Measurements from ENCODE around the gene DNAJC11.
A peak's percentile ranks its signal among the peaks of the same experiment; 100 is the strongest.
"Not testable (repeated sequence)": the region's sequence is repeated elsewhere in the genome, so short reads cannot be mapped to it uniquely, and the experiment has no call there.

Gene DNAJC11

DNA sequence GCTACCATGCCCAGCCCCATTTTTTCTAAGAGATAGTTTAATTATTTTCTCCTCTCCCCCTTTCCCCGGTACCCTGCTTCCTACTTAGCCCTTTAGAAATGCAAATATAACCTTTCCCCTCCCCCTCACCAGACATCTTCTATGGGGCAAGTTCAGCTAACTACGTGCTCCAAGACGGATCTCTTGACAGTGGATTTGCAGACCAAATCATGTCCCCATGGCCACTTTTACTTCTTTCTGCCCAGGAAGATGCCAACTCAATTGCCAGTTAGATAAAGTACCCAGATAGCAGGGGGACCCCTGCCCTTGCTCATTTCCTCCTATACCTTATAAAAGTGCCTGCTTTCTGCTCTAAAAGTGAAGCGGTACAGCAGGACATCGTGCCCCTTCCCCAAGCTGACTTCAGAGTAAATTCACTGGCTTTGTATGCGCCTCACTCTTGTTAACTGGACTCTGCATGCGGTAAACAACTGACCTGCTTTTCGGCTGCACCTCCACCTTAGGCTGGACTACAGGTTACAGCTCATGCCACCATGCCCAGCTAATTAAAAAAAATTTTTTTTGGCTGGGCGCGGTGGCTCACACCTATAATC, 7.4 kb downstream of the DNAJC11 start:
- no peak for DNase-seq

DNA sequence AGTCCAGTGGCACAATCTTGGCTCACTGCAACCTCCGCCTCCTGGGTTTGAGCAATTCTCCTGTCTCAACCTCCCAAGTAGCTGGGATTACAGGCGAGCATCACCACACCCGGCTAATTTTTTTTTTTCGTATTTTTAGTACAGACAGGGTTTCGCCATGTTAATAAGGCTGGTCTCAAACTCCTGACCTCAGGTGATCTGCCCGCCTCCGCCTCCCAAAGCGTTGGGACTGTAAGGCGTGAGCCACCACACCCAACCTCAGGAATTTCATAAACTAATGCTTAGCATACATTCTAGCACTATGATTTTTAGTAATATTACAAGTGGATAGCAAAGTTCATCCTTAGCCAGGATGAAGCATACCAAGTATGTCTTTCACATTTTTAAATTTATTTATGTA, 8.7 kb downstream of the DNAJC11 start:
- DNase-seq, result no peak

DNA sequence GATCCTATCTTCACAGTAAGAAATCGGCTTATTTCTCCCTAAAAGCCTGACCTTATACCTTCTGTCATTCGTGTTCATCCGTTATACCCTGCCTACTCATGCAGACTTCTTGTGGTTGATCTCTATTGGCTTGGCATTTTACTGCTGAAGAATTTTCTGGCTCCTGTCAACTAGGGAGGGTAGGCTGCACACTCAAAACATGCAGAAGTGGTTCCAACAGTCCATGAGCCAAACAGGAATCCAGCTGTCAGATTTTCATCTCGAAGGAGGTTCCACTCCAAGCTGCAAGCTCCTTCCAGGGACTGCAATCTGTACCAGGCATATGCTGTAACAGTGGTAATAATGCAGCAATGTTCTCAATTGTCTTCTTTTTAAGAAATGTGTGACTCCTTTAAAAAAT, 10.1 kb downstream of the DNAJC11 start:
- DNase-seq, result no peak

DNA sequence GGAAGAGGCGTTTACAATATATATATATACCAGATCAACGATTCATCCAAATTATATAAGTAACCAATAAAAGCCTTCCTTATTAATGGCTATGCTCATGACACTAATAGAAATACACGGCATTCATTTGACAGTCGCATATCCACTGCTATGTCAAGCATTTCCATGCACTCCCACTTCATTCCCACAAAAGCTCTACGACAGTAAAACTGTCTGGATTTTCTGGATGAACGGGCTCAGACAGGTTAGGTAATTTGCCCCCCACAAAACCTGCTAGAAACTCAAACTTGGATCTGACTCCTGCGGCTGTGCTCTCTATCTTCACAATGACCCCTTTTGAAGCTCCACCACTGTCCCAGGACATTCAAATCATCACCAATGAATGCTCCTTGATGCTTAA, 11.4 kb downstream of the DNAJC11 start:
- DNase-seq, result no peak

DNA sequence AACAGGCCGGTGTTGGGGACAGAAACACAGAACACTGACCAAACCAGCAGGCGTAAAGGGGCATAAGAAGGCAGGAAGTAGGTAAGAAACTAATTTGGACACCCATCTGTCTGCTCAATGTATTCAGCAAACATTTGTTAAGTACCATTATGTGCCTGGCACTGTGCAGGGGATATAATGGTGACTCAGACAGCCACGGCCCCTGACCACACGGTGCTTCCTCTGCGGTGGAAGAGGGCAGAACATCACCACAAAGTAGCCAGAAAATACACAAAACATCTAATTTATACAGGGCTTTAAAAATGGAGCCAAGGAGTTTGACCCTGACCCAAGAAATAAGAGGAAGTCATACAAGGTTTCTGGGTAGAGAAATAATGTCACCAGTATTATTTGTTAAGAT, 12.9 kb downstream of the DNAJC11 start:
- no peak for DNase-seq

DNA sequence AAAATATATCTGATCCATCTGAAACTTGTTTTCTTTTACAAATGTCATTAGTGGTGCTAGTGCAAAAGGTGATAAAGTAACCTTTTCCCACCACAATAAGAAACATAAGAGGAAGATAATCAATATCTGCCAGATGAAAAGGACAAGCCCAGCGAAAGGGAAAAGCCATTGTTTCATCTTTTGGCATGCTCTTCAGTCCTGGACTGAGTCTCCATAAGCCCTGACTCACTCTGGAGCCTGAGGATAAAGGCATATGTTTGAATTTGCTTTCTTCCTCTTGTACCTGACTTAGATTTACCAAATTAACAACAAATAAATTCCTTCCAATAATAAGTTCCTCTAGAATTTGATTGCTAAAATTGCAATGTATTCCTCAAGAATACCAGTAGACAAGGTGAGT, 13.6 kb downstream of the DNAJC11 start:
- no peak for DNase-seq

DNA sequence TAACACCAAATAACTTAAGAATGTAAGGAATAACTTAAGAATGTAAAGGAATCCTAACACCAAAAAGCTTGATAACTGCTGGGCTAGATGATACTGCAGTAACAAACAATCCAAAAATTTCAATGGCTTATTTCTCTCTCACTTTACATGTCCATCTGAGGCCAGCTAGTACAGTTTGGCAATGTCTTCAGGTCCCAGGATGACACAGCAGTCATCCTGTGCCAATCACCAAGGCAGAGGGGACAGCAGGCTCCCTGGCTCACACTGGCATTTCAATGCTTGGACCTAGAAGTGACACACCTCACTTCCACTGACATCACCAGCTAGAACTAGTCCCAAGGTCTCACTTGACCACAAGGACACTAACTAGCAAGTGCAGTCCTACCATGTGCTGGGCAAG, 15.3 kb downstream of the DNAJC11 start:
- DNase-seq, result no peak

DNA sequence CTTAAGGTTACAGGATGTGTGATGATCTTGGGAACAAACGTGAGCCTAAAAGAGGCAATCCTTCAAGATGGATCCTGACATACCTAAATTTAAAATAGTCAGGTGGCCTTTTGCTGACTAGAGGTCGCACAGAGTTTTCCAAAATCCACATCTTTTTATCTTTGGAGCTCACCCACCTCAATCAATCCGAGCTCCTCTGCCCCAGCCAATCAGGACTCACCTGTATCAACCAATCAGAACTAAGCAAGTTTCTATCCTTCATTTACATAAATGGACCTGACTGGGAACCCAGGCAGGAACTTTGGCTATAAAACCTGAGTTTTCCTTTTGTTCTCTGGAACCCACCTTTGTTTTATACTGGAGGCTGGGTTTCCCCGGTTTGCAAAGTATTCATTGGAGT, 16.2 kb downstream of the DNAJC11 start:
- no peak for DNase-seq

DNA sequence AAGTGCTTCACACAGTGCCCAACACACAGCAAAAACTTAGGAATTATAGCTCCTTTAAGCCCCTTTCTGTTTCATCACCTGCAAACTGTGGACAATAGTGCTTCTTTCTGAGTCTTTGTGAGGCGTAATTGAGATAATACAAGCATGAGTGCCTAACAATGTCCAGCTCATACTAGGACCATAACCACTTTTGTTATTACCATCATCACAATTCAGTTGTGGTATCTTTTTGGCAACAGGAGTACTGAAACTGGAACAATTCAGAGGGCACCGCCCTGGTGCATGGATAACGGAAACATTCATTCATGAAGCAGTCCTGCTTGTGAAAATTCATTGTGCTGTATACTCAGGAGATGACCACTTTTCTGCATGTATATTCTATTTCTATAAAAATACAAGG, 18.2 kb downstream of the DNAJC11 start:
- DNase-seq, result no peak

DNA sequence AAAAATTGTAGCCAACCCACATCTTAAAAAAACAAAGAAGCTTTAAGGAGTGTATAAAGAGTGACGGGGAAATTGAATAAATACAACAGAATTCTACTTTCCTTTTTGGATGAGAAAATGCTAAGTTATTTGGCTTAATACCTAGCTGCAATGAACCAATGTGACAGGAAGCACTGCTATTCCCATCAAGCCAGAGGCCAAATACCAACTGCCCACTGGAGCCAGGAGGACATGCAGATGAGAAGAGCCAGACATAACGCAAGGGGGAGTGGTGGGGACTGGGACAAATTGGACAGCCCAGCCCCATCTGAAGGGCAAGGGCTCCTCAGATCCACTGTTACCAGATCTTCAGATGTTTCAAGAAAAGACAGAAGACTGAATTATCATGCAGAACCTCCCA, 25.7 kb downstream of the DNAJC11 start:
- no peak for DNase-seq

DNA sequence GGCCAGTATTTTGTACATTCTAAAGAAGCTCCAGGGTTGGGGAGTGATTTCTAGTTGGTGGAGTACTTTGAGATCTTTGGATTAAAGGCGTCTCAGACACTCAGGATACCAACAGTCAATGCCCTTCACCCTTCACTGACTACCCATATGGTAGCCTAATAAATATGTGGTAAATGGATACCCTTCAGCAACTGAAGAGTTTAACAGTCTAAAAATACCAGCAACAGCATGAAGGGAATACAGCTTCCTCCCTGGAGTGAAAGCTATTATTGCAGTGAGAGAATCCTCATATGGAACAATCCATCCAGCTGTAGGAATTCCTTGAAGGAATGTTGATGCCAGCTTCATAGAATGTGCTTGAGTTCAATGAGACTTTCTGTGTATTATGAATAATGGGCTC, 26.8 kb downstream of the DNAJC11 start:
- DNase-seq, result no peak

DNA sequence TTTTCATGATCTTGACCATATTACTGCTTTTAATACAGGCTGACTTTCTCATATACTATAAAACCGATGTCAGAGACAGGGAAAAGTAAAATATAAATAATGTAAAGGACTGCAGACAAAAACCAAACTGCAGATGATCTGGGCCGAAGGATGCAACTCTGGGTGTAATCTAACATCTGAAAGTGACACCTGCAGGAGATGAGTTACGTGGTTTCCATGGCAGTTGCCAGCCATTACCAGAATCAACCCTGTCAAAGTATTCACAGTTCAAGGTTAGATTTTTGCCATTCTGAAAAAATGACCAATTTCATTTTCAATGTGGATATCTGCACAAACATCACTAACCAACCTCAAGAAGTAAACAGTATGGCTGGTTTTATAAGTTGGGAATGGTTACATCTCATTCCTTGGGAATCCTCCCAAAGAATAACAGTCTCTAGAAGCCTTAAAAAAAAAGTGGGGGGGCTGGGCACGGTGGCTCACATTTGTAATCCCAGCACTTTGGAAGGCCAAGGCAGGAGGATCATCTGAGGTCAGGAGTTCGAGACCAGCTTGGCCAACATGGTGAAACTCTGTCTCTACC, 27.7 kb downstream of the DNAJC11 start:
- DNase-seq, result no peak

DNA sequence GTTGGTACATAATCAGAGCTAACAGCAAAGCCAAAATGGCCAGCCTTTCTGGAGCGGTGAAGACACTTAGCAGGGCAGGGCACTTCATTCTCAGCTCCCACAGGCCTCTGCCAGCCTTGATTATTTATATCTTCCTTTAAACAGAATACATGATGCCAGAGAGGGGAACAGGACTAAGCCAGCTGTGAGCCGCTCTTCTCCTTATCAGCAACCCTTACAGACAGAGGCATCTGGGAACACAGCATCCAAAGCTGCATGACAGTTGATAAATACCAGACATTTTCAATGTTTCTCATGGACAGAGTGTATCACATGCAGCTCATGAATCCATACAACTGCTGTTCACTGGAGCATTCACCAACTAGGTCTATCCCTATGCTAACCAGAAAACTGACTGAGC, 29.1 kb downstream of the DNAJC11 start:
- peak; percentile 99 for DNase-seq

DNA sequence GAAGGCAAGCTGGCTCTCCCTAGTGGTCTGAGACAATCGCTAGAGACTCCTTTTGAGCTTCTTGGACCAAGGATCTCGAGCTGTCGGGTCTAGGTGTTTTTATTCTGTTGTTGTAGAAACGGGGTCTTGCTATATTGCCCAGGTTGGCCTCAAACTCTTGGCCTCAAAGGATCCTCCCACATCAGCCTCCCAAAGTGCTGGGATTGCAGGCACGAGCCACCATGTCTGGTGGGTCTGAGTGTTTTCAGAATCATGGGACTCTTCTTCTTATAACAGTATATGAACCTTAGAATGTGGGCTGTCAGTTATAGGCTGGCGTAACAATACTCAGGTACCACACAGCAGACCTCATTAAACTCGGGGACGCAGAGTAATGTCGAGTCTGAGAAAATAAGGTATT, 33.1 kb downstream of the DNAJC11 start:
- DNase-seq, result no peak

DNA sequence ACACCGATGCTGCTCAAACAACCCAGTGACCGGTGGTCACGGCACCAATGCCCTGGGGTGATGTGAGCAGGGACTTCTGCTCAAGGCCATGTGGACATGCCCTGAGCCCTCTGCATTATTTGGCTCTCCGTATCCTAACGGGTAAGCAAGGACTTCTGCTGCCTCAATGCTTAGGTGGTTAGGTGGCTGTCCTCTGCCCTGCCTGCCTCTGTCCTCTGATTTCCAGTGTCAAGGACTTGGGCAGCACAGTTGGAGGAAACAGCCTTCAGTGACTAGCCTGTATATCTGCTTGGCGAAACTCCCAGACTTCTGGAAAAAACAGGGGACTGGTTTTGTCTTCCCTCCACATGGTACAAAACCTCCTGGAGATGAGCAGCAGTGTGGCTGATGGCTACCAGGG, 34.5 kb downstream of the DNAJC11 start:
- peak; percentile 21 for DNase-seq

DNA sequence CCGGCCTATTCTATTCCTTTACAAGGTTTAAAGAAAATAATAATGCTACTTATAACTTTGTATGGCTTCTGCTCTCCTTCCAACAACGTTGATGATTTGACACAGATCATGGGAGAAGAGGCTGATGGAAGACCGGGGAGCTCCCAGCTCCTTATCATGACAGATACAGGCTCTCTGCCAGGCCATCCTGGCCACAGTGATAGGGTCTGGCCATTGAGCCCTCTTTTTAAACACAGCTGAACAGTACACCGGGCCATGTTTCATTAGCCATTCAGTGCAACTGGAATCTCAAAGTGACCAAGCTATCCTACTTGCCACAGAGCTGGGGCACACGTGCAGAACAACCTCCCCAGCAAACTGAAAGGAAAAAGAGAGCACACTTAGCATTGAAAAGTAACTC, 34.9 kb downstream of the DNAJC11 start:
- DNase-seq, result peak; percentile 91

DNA sequence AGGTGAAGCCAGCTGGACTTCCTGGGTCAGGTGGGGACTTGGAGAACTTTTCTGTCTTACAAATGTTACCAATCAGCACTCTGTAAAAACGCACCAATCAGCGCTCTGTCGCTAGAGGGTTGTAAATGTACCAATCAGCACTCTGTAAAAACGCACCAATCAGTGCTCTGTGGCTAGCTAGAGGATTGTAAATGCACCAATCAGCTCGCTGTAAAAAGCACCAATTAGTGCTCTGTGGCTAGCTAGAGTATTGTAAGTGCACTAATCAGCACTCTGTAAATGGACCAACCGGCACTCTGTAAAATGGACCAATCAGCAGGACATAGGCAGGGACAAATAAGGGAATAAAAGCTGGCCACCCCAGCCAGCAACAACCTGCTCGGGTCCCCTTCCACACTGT, 39.1 kb downstream of the DNAJC11 start:
- not testable (repeated sequence) for DNase-seq

DNA sequence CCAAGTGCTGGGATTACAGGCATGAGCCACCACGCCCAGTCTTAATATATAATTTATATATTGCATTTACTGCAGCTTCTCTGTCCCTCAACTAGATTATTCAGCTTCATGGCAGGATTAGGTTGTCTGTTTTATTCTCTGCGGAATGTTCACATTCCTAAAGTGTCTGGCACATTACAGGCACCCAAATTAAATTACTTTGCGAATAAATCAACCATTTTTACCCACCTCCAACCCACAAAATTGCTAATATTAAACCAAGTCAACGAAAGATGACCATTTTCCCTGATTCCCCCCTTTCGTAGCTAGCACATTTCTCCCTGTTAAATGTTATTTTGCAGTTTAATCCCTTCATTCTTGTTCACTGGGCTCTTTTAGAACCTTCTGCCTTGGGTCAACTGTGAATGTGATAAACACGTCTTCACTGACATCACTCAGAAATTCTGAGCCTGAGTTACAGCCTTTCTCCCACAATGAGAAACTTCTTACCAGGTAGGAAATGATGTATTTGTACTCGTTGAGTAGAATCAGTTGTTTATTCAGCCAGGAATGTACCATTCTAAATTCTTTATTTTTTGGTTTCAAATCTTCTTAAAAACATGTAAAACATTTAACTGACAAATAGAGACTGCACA, 41.1 kb downstream of the DNAJC11 start:
- DNase-seq, result no peak

DNA sequence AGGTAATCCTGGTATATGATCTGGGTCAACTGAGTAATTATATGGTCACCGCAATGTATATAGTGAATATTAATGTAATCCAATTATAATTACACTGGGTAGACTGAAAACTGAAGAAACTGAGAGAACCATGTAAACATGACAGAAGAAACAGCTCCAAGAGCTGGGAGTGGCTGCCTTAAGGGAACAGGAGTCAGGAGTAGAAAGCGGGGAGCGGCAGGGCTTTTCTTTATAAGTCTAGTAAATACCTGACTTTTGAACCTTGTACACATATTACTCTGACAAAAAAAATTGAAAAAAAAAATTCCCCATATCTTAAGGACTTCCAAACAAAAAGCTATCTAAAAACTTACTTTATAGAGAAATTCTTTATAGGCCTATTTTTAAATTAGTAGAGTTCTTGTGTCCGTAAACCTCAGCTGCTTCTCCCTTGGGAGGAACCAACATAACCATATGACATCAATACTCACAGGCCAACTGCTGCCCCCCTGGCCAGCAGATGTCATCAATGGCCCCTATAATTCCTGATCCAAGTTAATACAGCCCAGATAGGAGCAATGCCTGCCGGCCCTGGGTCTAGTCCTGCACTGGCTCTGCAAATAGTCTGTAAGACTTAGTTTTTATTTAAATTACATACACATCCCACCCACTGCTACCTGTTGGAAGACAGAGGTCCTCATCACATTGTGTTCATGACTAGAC, 43.1 kb downstream of the DNAJC11 start:
- no peak for DNase-seq

DNA sequence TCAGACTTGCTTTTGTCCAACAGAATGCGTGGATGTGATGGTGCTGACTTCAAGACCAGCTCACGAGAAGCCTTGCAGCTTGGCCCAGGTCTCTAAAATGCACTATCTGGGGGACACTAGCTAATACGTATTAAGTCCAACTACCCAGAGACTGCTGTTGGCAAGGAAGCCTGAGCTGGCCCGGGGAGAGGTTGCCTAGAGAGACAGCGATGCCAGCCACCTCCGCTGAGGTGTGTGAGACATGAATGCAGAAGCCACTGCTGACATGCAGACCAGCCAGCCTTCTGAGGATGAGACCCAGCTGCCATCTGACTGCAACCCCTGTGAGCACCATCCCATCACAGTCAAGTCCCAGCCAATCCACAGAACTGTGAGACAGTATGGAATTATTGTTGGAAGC, 44.5 kb downstream of the DNAJC11 start:
- no peak for DNase-seq

DNA sequence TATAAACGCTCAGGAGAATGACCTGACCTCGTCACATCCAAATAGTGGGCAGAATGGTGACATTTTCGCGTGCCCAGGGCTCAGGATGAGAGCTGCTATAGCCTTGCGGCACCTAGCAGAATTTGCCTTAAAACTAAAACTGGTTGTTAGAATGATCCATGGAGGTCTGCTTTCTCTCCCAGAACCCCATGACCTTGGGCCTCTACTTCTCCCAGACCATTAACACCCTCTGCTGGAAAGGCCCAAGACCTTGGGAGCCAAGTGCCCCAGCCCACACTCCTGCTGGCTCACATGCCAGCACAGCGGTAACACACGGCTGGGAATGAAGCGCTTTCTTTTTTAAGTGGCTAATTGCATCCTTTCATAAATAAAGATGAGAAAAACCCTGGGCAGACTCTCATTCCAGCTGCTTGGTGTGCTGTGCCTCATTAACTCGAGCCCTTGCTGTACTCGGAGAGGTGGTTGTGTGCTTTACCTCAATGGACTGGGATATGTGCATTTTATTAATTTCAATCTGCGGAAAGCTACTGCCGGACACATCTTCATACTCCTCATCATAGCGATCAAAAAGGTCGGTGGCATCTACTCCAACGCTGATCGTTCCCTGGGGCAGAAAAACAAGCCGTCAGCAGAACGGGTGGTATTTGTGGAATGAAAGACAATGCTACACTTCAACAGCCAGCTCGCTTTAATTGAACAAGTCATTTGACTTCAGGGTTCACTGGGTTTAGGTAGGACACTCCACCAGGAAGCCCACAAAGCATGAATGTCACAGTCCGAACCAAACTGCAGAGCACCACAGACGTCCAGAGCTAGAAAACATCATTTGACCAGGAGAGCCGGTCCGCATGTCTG, 48.0 kb downstream of the DNAJC11 start:
- DNase-seq, result no peak

DNA sequence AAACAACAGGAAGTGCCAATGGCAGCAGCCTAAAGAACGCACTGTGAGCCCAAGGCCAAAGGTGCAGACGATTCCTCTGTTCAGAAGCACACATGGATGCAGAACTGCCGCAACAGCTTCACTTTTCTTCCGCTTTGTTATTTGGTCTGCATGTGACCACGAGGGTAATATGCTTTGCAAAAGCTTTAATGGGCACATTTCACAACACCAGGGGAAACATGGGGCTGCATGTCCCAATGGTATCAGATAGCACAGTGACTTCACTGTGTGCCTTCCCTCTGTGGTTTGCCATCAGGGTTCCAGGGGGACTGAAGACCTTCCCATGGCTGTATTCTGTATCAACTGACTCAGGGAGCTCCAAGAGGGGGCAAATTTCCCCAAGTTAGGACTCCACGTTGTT, 48.6 kb downstream of the DNAJC11 start:
- no peak for DNase-seq

DNA sequence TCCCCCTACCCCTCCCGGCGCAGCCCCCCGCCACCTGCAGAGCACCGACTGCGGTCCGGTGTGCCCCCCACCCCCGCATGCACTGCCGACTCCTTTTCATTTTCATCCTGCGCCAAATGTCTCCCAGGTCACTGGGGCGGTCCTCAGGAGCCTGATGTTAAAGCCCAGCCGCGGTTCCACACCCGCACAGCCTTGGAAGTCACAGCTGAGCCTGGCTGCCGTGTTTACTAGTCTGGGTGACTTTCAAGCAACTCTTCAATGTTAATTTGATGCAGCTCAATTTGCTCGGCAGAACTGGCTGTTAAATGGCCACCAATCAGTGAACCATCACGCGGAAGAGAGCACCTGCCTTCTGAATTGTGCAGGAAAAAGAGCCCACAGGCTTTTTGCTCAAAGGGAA, 49.7 kb downstream of the DNAJC11 start:
- DNase-seq, result no peak

Data from hematopoietic multipotent progenitor cell treated with erythropoietin and hydrocortisone succinate and interleukin-3 and kit ligand, for 8 days (in vitro differentiated cells).